Lower leg skin (tissue), 4 donors: ENCODE data around the gene ATF6. TPM values are rescaled to one million over a fixed set of nuclear protein-coding genes. Genes with fewer than 3 reads are reported as not detected.

Experiments used
- DNase-seq, 2 donors: peaks; one replicate each; pipeline ENCODE4 v3.0.0-alpha.2; 2019; ENCODE audit warnings: low spot score in 2 of 2
- H3K4me3 ChIP-seq: fragments of 200-600 bp; sonication (generic); 2 replicates; pipeline ENCODE4 v1.5.1; 2017; ENCODE audit warnings: mild to moderate bottlenecking, low read depth; ENCODE audit not compliant: poor library complexity, severe bottlenecking
- POLR2A ChIP-seq, 2 donors: fragments of 450-650 bp; IDR thresholded peaks; one replicate each; pipeline ENCODE4 v1.6.1; 2016 to 2017; ENCODE audit warnings: antibody characterized with exemption in 2 of 2, mild to moderate bottlenecking in 1 of 2, moderate library complexity in 1 of 2
- WGBS, 2 donors: methylation state at CpG; one replicate each; pipeline ENCODE4 v1.1.5; 2018; 5-methylcytosine and 5-hydroxymethylcytosine counted together
- intact Hi-C: fragments of 100-400 bp; cut with DNase I; formaldehyde crosslinking; loops from one replicate; pipeline ENCODE4 v1.15.0; 2023; ENCODE audit warnings: low total_unique reads
- total RNA-seq, 4 donors: library from RNA; depleted of rRNA; stranded (reverse); fragments of >200 nt; gene quantifications; one replicate each; pipeline ENCODE4 v1.1.0, GENCODE V29; 2016
- TF ChIP-seq, protein P1 (sequence below), 3 donors: fragments of 450-650 bp; IDR thresholded peaks; one replicate each; pipeline ENCODE4 v1.5.1; 2016; ENCODE audit warnings: antibody characterized with exemption in 3 of 3, mild to moderate bottlenecking in 3 of 3, moderate library complexity in 2 of 3

ATF6 gene
- total RNA-seq, 4 donors from 2014 or later = 28.7 to 33.5 (median 31.2) TPM

DNA sequence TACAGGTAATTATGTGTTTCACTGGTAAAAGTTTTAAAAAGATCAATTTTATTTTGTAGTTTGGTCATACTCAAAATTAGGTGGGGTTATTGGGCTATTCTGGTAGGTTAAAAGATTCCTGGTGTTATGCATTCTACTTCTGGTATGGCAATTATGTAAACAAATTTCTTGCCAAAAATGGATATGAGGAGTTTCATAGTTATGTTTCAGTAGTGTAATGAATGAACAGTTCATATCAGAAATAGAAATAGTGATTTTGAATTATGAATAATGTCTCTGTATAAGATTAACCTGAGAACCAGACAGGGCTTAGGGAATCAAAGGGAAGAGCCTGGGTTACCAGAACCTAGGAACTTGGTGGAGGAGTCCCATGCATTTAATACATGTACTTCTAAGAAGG lies 15.9 kb downstream of the ATF6 start:
- no peak for DNase-seq
- intact Hi-C loops = no loop called here
- no peak for TF ChIP-seq POLR2A (IDR thresholded peaks at IDR 0.05)
- TF ChIP-seq, protein P1, sequence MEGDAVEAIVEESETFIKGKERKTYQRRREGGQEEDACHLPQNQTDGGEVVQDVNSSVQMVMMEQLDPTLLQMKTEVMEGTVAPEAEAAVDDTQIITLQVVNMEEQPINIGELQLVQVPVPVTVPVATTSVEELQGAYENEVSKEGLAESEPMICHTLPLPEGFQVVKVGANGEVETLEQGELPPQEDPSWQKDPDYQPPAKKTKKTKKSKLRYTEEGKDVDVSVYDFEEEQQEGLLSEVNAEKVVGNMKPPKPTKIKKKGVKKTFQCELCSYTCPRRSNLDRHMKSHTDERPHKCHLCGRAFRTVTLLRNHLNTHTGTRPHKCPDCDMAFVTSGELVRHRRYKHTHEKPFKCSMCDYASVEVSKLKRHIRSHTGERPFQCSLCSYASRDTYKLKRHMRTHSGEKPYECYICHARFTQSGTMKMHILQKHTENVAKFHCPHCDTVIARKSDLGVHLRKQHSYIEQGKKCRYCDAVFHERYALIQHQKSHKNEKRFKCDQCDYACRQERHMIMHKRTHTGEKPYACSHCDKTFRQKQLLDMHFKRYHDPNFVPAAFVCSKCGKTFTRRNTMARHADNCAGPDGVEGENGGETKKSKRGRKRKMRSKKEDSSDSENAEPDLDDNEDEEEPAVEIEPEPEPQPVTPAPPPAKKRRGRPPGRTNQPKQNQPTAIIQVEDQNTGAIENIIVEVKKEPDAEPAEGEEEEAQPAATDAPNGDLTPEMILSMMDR (IDR thresholded peaks at IDR 0.05) = no peak
- H3K4me3 ChIP-seq = no peak overlapping the region

DNA sequence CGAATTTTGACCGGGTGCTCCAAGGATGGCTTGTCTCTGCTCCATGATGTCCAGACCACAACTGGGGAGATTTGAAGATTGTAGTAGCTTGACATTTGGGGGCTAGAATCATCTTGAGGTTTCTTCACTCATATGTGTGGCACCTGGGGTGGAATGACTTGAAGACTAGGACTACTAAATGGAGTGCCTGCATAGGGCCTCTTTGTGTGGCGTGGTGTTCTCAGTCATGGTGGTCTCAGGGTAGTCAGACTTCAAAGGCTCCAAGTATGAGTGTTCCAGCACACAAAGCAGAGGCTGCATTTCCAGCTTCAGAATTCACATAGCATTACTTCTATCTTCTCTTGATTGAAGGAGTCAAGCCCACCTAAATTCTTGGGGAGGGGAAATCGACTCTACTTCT lies 16.8 kb downstream of the ATF6 start:
- no peak overlapping the region for H3K4me3 ChIP-seq
- WGBS, 2 donors = 98 to 99% methylated on average over 4 of the region's 4 CpGs
- intact Hi-C loops = no loop called here
- TF ChIP-seq, protein P1 (IDR thresholded peaks at IDR 0.05) = no peak
- no peak for TF ChIP-seq POLR2A (IDR thresholded peaks at IDR 0.05)
- no peak for DNase-seq

DNA sequence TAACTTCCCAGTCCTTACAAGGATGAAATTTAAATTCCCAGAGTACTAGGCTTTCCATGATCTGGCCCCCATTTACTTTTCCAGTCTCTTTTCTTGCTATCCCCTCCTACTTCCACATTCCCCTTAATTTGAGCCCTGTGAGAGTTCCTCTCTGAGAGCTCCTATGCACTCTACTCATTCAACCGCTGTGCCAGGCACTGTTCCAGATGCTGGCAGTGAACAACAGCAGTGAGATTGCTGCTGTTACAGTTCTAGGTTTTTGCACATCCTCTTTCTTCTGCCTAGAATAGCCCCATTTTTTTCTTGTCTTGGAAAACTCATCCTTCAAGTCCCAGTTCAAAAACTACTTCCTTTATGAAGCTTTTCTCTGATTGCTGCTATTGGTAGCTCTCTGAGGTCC lies 18.8 kb downstream of the ATF6 start:
- TF ChIP-seq, protein P1 (IDR thresholded peaks at IDR 0.05) = no peak
- no peak for TF ChIP-seq POLR2A (IDR thresholded peaks at IDR 0.05)
- intact Hi-C loops = no loop called here
- no peak overlapping the region for H3K4me3 ChIP-seq
- WGBS, 2 donors = 72 to 80% methylated on average over 1 of the region's 1 CpG
- DNase-seq = no peak

DNA sequence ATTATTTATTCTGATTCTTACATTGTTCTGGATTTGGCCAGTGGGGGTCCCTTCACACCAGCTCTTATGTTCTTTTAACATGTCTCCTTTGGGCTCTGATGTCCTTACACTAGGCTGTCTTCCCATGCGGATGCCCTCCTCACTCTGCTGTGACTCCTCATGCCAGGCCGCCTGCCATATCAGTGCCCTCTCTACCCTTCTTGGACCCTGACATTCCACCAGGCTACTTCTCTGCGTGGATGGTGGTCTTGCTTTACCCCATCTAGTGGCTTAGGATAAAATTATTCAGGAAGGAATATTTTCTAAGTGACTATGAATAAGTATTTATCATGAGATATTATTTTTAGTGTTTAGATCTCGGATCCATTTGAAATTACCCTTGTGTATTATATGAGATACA lies 21.2 kb downstream of the ATF6 start:
- WGBS, 2 donors = 87 to 89% methylated on average over 4 of the region's 4 CpGs
- no peak overlapping the region for H3K4me3 ChIP-seq
- no peak for DNase-seq
- no peak for TF ChIP-seq POLR2A (IDR thresholded peaks at IDR 0.05)
- TF ChIP-seq, protein P1 (IDR thresholded peaks at IDR 0.05) = no peak
- intact Hi-C loops = no loop called here

DNA sequence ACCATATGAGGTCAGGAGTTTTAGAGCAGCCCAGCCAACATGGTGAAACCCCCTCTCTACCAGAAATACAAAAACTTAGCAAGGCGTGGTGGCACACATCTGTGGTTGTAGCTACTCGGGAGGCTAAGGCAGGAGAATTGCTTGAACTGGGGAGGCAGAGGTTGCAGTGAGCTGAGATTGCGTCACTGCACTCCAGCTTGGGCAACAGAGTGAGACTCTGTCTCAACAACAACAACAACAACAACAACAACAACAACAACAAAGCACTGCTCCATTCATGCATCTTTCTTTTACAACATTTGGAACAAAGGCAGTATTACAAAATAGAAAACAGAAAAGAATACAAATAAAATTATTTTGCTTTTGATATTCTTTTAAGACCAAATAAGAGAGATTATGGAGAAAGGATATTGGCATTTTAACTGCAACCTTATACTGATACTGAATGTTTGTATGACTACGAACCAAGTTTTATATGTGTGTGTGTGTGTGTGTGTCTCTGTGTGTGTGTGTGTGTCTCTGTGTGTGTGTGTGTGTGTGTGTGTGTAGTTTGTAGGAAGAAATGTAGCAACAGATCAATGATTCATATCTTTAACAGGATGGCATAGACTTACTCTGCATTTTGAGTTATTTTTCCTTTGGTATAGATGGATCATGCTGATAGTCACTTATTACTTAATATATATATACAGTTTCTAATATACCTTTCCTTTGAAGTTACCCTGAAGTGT lies 24.6 kb downstream of the ATF6 start:
- intact Hi-C loops = no loop called here
- WGBS, 2 donors = 91 to 92% methylated on average over 4 of the region's 4 CpGs
- TF ChIP-seq, protein P1 (IDR thresholded peaks at IDR 0.05) = no peak
- no peak for TF ChIP-seq POLR2A (IDR thresholded peaks at IDR 0.05)
- H3K4me3 ChIP-seq = no peak overlapping the region
- no peak for DNase-seq
